Ovary (tissue), 10 donors: Measurements from ENCODE around the gene TMEM109. TPM values are rescaled to one million over a fixed set of nuclear protein-coding genes. Genes with fewer than 3 reads are reported as not detected.

ENCODE experiments used
- DNase-seq, 5 donors: peaks; one replicate each; pipeline ENCODE4 v3.0.0-alpha.2; 2019 to 2020
- H3K27ac ChIP-seq, 2 donors: fragments of 200-600 bp; one replicate each; pipeline versions ENCODE4 v1.5.1 to v1.8.0; 2019 to 2022
- H3K27me3 ChIP-seq: fragments of 200-600 bp; one replicate; pipeline ENCODE4 v1.8.0; 2022
- H3K36me3 ChIP-seq: fragments of 200-600 bp; sonication (generic); one replicate; pipeline ENCODE4 v1.5.1; 2019
- H3K4me1 ChIP-seq: one replicate; pipeline ENCODE4 v1.8.1; 2013; ENCODE audit warnings: mild to moderate bottlenecking, moderate library complexity; ENCODE audit not compliant: insufficient read depth
- H3K4me3 ChIP-seq: fragments of 200-600 bp; sonication (generic); one replicate; pipeline ENCODE4 v1.5.1; 2017
- H3K9me3 ChIP-seq, 2 donors: fragments of 200-600 bp in 1 of 2; sonication (generic) in 1 of 2; one replicate each; pipeline versions ENCODE4 v1.5.1 to v1.8.1; 2013 to 2019; ENCODE audit warnings: mild to moderate bottlenecking in 1 of 2, moderate library complexity in 1 of 2
- CTCF ChIP-seq, 3 donors: fragments of 450-650 bp in 2 of 3; fragments of 200-600 bp in 1 of 3; IDR thresholded peaks; one replicate each; pipeline versions ENCODE4 v1.5.1 to v1.8.0; 2016 to 2022; ENCODE audit warnings: antibody characterized with exemption in 3 of 3, mild to moderate bottlenecking in 1 of 3
- EP300 ChIP-seq: sonication (generic); formaldehyde crosslinking; IDR thresholded peaks from one replicate; pipeline ENCODE4 v1.6.1; 2017; ENCODE audit warnings: antibody characterized with exemption
- POLR2A ChIP-seq: fragments of 450-650 bp; IDR thresholded peaks from one replicate; pipeline ENCODE4 v1.6.1; 2017; ENCODE audit warnings: antibody characterized with exemption, mild to moderate bottlenecking, moderate library complexity
- WGBS, 3 donors: extraction: QIAGEN DNeasy Blood & Tissue Kit in 1 of 3; methylation state at CpG; one replicate each; pipeline versions ENCODE4 v1.1.5 to v1.1.7; 2013 to 2017; 5-methylcytosine and 5-hydroxymethylcytosine counted together
- intact Hi-C, 4 donors: fragments of 100-400 bp; cut with DNase I; formaldehyde crosslinking; loops; one replicate each; pipeline versions ENCODE4 v1.11.0 to v1.15.1; 2022 to 2023
- long read RNA-seq, 3 donors: library from polyadenylated mRNA in 2 of 3; unstranded in 2 of 3; transcript quantifications; one replicate each; pipeline ENCODE4 v2.0.0 and lab custom pipeline, GENCODE V29; 2021 to 2026
- polyA plus RNA-seq, 2 donors: library from polyadenylated mRNA; stranded (reverse); fragments of 200-250 nt in 1 of 2; fragments of 350-450 nt in 1 of 2; fragmentation: Illumina TruSeq in 1 of 2; extraction: RNeasy Lipid Tissue Mini Kit (QIAGEN cat#74804) in 1 of 2; gene quantifications; one replicate each; pipeline ENCODE4 v1.2.3, GENCODE V29; 2013 to 2014
- total RNA-seq, 7 donors: library from RNA; depleted of rRNA in 2 of 7; stranded (reverse); fragments of >200 nt in 2 of 7; fragmentation: NEBNext Ultra II Directional in 3 of 7; extraction: Animal tissue kit (Norgen Biotek cat#: 25700) in 3 of 7; gene quantifications; one replicate each; pipeline versions ENCODE4 v1.1.0 to v1.2.4, GENCODE V29; 2016 to 2023
- donor health status: DM: no; HTN: no; CAD: no; lungs with moderate emphysema.
- donor health status: DM: no; HTN: no; CAD: no.
- donor health status: Bipolar disorder and iron deficiency.
- donor health status: DM: yes; HTN: yes; CAD: no.
- donor health status: DM: no; HTN: no; CAD: no.
- donor health status: DM: yes; HTN: yes; CAD: no.

The TMEM109 gene
- total RNA-seq (100 to 1,000 TPM in 5 of 7 donors, 10 to 100 TPM in 2; 88.7 to 143 (median 109) TPM), polyA plus RNA-seq (100 to 1,000 TPM; 133 to 145 TPM)
- long read RNA-seq, donor 1, transcript TMEM109-201 (4 exons, 2,413 nt), result major isoform, 136 of 331 reads
- long read RNA-seq, donor 1, transcript TMEM109-202 (3 exons, 1,959 nt), result minor isoform, 17 of 331 reads
- long read RNA-seq, donor 1, partial matches to known transcripts, result 175 of 331 reads
- long read RNA-seq, donor 1, other reads (novel, unspliced or antisense), result 3 of 331 reads
- long read RNA-seq, donor 2, transcript TMEM109-201 (4 exons, 2,413 nt), result major isoform, 21 of 23 reads
- long read RNA-seq, donor 2, partial matches to known transcripts, result 0 of 23 reads
- long read RNA-seq, donor 2, other reads (novel, unspliced or antisense), result 0 of 23 reads
- long read RNA-seq, donor 3, transcript TMEM109-201 (4 exons, 2,413 nt), result major isoform, 135 of 183 reads
- long read RNA-seq, donor 3, partial matches to known transcripts, result 46 of 183 reads
- long read RNA-seq, donor 3, other reads (novel, unspliced or antisense), result 2 of 183 reads

- WGBS, 3 donors, result 0% methylated on average over 66 to 70 of the region's 70 CpGs
- DNase-seq, result peak; percentile 88 to 91 (median 90)
- Histone ChIP-seq H3K4me3 (peak within 1 kb of the TSS; percentile 50), H3K4me1 (peaks cover 3% of the 10 kb centered on the region), H3K27me3 (no peaks in the 10 kb centered on the region), H3K27ac (peak within 1 kb of the TSS; percentile 73 to 96), H3K9me3 (no peaks in the 10 kb centered on the region), H3K36me3 (no peaks in the 10 kb centered on the region)
- intact Hi-C loops, result no loop called here
- TF ChIP-seq EP300 (no peak), POLR2A (peak; percentile 52)
Observed at GRCh38 chr11:60913793-60914632, at the start of gene TMEM109. TMEM109 (plus strand) TSS chr11:60914158; CDS start chr11:60919694, 5,536 bp downstream.

- Histone ChIP-seq H3K4me1 (no peaks in the 10 kb centered on the region), H3K27me3 (no peaks in the 10 kb centered on the region), H3K4me3 (no peak overlapping the region), H3K36me3 (no peaks in the 10 kb centered on the region), H3K27ac (no peak overlapping the region), H3K9me3 (no peaks in the 10 kb centered on the region)
- 49 to 55% (median 52%) methylated on average over 7 of the region's 7 CpGs for WGBS, 3 donors
- intact Hi-C loops, result no loop called here
- TF ChIP-seq POLR2A, result no peak
- no peak for TF ChIP-seq CTCF (IDR thresholded peaks at IDR 0.05)
- TF ChIP-seq EP300, result no peak
- DNase-seq, result peak in 1 of 5 donors; percentile 31
Observed at GRCh38 chr11:60864856-60865513, 49.0 kb upstream of the TMEM109 start.

GRCh38 chr11:60866911-60867870, 46.8 kb upstream of the TMEM109 start, which contains the start of gene ZP1:
ZP1 (plus strand) TSS chr11:60867542; CDS start chr11:60867562, 20 bp downstream.
- Histone ChIP-seq H3K27me3 (no peaks in the 10 kb centered on the region), H3K4me3 (no peak within 1 kb of the TSS), H3K9me3 (no peaks in the 10 kb centered on the region), H3K36me3 (no peaks in the 10 kb centered on the region), H3K4me1 (peaks cover 2% of the 10 kb centered on the region), H3K27ac (no peak within 1 kb of the TSS)
- TF ChIP-seq EP300 (no peak), POLR2A (no peak), CTCF (IDR thresholded peaks at IDR 0.05) (no peak)
- no peak for DNase-seq
- 69 to 79% (median 78%) methylated on average over 13 of the region's 13 CpGs for WGBS, 3 donors
- intact Hi-C loops, result no loop called here
